Mesenchymal stem cell (in vitro differentiated cells and primary cell): ENCODE data around the gene EEF1AKMT1.

ENCODE experiments used
- DNase-seq: peaks from one replicate; pipeline ENCODE4 v3.0.0-alpha.2; 2013
- H2AFZ ChIP-seq: one replicate; pipeline ENCODE4 v1.6.1; 2013; ENCODE audit warnings: low read depth, mild to moderate bottlenecking, control low read depth, inconsistent platforms, low read length, moderate library complexity
- H2AK5ac ChIP-seq: 2 replicates; pipeline ENCODE4 v1.6.1; 2013; ENCODE audit warnings: low read length, moderate library complexity, mild to moderate bottlenecking, inconsistent platforms; ENCODE audit not compliant: severe bottlenecking
- H2BK120ac ChIP-seq: one replicate; pipeline ENCODE4 v1.6.1; 2013; ENCODE audit warnings: low read depth, mild to moderate bottlenecking, inconsistent platforms, low read length, moderate library complexity
- H2BK12ac ChIP-seq, 2 experiments: one replicate each; pipeline ENCODE4 v1.6.1; 2013; ENCODE audit warnings: inconsistent platforms in 2 of 2, low read length in 2 of 2, mild to moderate bottlenecking in 2 of 2, moderate library complexity in 2 of 2, control low read depth in 1 of 2
- H2BK15ac ChIP-seq: one replicate; pipeline ENCODE4 v1.6.1; 2013; ENCODE audit warnings: mild to moderate bottlenecking, low read depth, inconsistent platforms; ENCODE audit not compliant: poor library complexity, severe bottlenecking
- H2BK5ac ChIP-seq: 2 replicates; pipeline ENCODE4 v1.6.1; 2013; ENCODE audit warnings: low read depth, mild to moderate bottlenecking, low read length, control low read depth, inconsistent platforms; ENCODE audit not compliant: poor library complexity, severe bottlenecking
- H3K14ac ChIP-seq, 2 experiments: one replicate each; pipeline ENCODE4 v1.6.1; 2013; ENCODE audit warnings: inconsistent platforms in 2 of 2, low read length in 2 of 2, control low read depth in 1 of 2, mild to moderate bottlenecking in 1 of 2, moderate library complexity in 1 of 2
- H3K18ac ChIP-seq, 2 experiments: one replicate each; pipeline ENCODE4 v1.6.1; 2013; ENCODE audit warnings: inconsistent platforms in 2 of 2, low read length in 2 of 2, control low read depth in 1 of 2, low read depth in 1 of 2, mild to moderate bottlenecking in 1 of 2
- H3K23ac ChIP-seq, 2 experiments: one replicate each; pipeline ENCODE4 v1.6.1; 2013; ENCODE audit warnings: inconsistent platforms in 2 of 2, low read length in 2 of 2, mild to moderate bottlenecking in 2 of 2, moderate library complexity in 2 of 2, control low read depth in 1 of 2
- H3K27ac ChIP-seq: 2 replicates; pipeline ENCODE4 v1.5.1; 2013; ENCODE audit warnings: mild to moderate bottlenecking, moderate library complexity, low read length, control low read depth, inconsistent platforms; ENCODE audit not compliant: poor library complexity, severe bottlenecking
- H3K27me3 ChIP-seq, 2 experiments: 2 replicates each; pipeline versions ENCODE4 v1.6.1 to v1.7.0; 2013; ENCODE audit warnings: low read length in 2 of 2, mild to moderate bottlenecking in 2 of 2, moderate library complexity in 2 of 2, control low read depth in 1 of 2, inconsistent platforms in 1 of 2; ENCODE audit not compliant: control insufficient read depth in 1 of 2, insufficient read depth in 1 of 2
- H3K36me3 ChIP-seq, 2 experiments: 2 replicates each; pipeline versions ENCODE4 v1.6.1 to v1.7.0; 2013; ENCODE audit warnings: low read length in 2 of 2, control low read depth in 1 of 2, inconsistent platforms in 1 of 2, low read depth in 1 of 2, mild to moderate bottlenecking in 1 of 2; ENCODE audit not compliant: insufficient read depth in 2 of 2, control insufficient read depth in 1 of 2
- H3K4ac ChIP-seq, 2 experiments: one replicate each; pipeline ENCODE4 v1.6.1; 2013; ENCODE audit warnings: inconsistent platforms in 2 of 2, low read length in 2 of 2, mild to moderate bottlenecking in 2 of 2, moderate library complexity in 2 of 2, control low read depth in 1 of 2, low read depth in 1 of 2
- H3K4me1 ChIP-seq: 2 replicates; pipeline ENCODE4 v1.6.1; 2013; ENCODE audit warnings: low read depth, low read length, control low read depth; ENCODE audit not compliant: control insufficient read depth, insufficient read depth
- H3K4me2 ChIP-seq: 2 replicates; pipeline ENCODE4 v1.6.1; 2013; ENCODE audit warnings: low read length, mild to moderate bottlenecking, inconsistent platforms; ENCODE audit not compliant: poor library complexity, severe bottlenecking
- H3K4me3 ChIP-seq, 2 experiments: 2 replicates each; pipeline versions ENCODE4 v1.5.1 to v1.7.0; 2013; ENCODE audit warnings: low read length in 2 of 2, mild to moderate bottlenecking in 2 of 2, control low read depth in 1 of 2, low read depth in 1 of 2; ENCODE audit not compliant: insufficient read depth in 1 of 2
- H3K79me1 ChIP-seq: replicated peaks from 2 replicates; pipeline ENCODE4 v1.6.1; 2013; ENCODE audit warnings: mild to moderate bottlenecking, control low read depth, low read length, inconsistent platforms; ENCODE audit not compliant: poor library complexity, severe bottlenecking
- H3K9ac ChIP-seq: 2 replicates; pipeline ENCODE4 v1.7.0; 2013; ENCODE audit warnings: mild to moderate bottlenecking, low read length, moderate library complexity
- H3K9me3 ChIP-seq: 2 replicates; pipeline ENCODE4 v1.7.0; 2013; ENCODE audit warnings: mild to moderate bottlenecking, low read length; ENCODE audit not compliant: control insufficient read depth
- H4K8ac ChIP-seq: one replicate; pipeline ENCODE4 v1.6.1; 2013; ENCODE audit warnings: inconsistent platforms, mild to moderate bottlenecking, low read length, moderate library complexity
- H4K91ac ChIP-seq: one replicate; pipeline ENCODE4 v1.6.1; 2013; ENCODE audit warnings: mild to moderate bottlenecking, low read length, inconsistent platforms
- WGBS: methylation state at CpG from one replicate; pipeline ENCODE4 v1.1.7; 2013; ENCODE audit warnings: mixed read lengths; 5-methylcytosine and 5-hydroxymethylcytosine counted together

Gene EEF1AKMT1

GRCh38 chr13:20686863-20687579 is 86.7 kb downstream of the EEF1AKMT1 start:
- no peak overlapping the region for H2BK15ac ChIP-seq
- no peak overlapping the region for H3K9ac ChIP-seq

GRCh38 chr13:20686167-20686566 is 87.6 kb downstream of the EEF1AKMT1 start:
- Histone ChIP-seq H2BK5ac (no peak overlapping the region), H3K18ac (no peak overlapping the region), H3K4me3 (no peak overlapping the region), H2BK120ac (no peak overlapping the region), H3K4ac (no peak overlapping the region), H3K9ac (no peak overlapping the region), H2BK12ac (no peak overlapping the region), H3K23ac (no peak overlapping the region), H3K14ac (no peak overlapping the region), H3K4me2 (no peak overlapping the region), H4K8ac (no peak overlapping the region), H3K4me1 (no peaks in the 10 kb centered on the region), H3K9me3 (no peaks in the 10 kb centered on the region), H2BK15ac (no peak overlapping the region), H4K91ac (no peak overlapping the region), H3K79me1 (no peaks in the 10 kb centered on the region), H3K27ac (no peak overlapping the region), H2AK5ac (no peak overlapping the region), H3K36me3 (peaks cover 2% of the 10 kb centered on the region in 2 experiments), H2AFZ (no peak overlapping the region), H3K27me3 (peaks cover 0 to 8% of the 10 kb centered on the region in 2 experiments)
- WGBS, result no CpG with 5 or more reads among the region's 1 CpG
- no peak for DNase-seq

More at GRCh38 chr13:20686863-20687579, 86.7 kb downstream of the EEF1AKMT1 start:
- H4K91ac ChIP-seq, result no peak overlapping the region
- no peak overlapping the region for H2AFZ ChIP-seq
- H2BK12ac ChIP-seq, result no peak overlapping the region
- H3K4ac ChIP-seq, result no peak overlapping the region
- no peak overlapping the region for H4K8ac ChIP-seq
- H2BK120ac ChIP-seq, result no peak overlapping the region
- H3K4me3 ChIP-seq, result no peak overlapping the region
- no peak overlapping the region for H2BK5ac ChIP-seq
- H3K18ac ChIP-seq, result no peak overlapping the region
- H2AK5ac ChIP-seq, result no peak overlapping the region
- peaks cover 2 to 3% of the 10 kb centered on the region in 2 experiments for H3K36me3 ChIP-seq
- H3K9me3 ChIP-seq, result no peaks in the 10 kb centered on the region
- H3K79me1 ChIP-seq, result no peaks in the 10 kb centered on the region
- no peak overlapping the region for H3K27ac ChIP-seq
- DNase-seq, result no peak
- no peak overlapping the region for H3K14ac ChIP-seq
- no peak overlapping the region for H3K23ac ChIP-seq
- 80% methylated on average over 3 of the region's 4 CpGs for WGBS
- no peaks in the 10 kb centered on the region for H3K4me1 ChIP-seq
- H3K27me3 ChIP-seq, result peaks cover 0 to 8% of the 10 kb centered on the region in 2 experiments
- H3K4me2 ChIP-seq, result no peak overlapping the region

DNA sequence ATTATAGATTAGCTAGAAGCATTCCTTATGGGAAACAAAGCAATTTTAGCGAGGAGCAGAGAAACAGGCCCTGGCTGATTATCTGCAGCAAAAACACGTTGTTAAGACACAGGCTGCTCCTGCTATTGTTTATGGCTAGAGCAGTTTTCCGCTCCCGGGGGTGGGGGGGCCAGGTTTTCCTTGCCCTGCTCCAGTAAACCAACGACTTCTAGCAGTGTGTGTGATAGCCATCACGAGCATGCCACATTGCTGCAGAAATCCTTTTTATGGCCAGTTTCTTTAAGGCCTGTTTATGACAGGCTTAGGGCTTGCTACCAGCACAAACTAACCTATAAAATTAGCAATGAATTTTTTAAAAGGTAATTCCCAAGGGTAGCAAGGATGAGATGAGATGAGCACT is 88.7 kb downstream of the EEF1AKMT1 start:
- no peak overlapping the region for H4K8ac ChIP-seq
- H2AK5ac ChIP-seq, result no peak overlapping the region
- H3K9me3 ChIP-seq, result no peaks in the 10 kb centered on the region
- H3K79me1 ChIP-seq, result no peaks in the 10 kb centered on the region
- H2BK120ac ChIP-seq, result no peak overlapping the region
- no peak overlapping the region for H2AFZ ChIP-seq
- H3K18ac ChIP-seq, result no peak overlapping the region
- H2BK5ac ChIP-seq, result no peak overlapping the region
- no peak overlapping the region for H3K27ac ChIP-seq
- WGBS, result 27% methylated on average over 6 of the region's 6 CpGs
- H2BK12ac ChIP-seq, result no peak overlapping the region
- no peak overlapping the region for H3K4ac ChIP-seq
- H3K27me3 ChIP-seq, result peaks cover 0 to 12% of the 10 kb centered on the region in 2 experiments
- H2BK15ac ChIP-seq, result no peak overlapping the region
- DNase-seq, result no peak
- H3K4me3 ChIP-seq, result no peak overlapping the region
- no peaks in the 10 kb centered on the region for H3K4me1 ChIP-seq
- no peak overlapping the region for H3K9ac ChIP-seq
- no peak overlapping the region for H3K14ac ChIP-seq
- H3K4me2 ChIP-seq, result no peak overlapping the region
- no peak overlapping the region for H3K23ac ChIP-seq
- H3K36me3 ChIP-seq, result peaks cover 0 to 2% of the 10 kb centered on the region in 2 experiments
- no peak overlapping the region for H4K91ac ChIP-seq

GRCh38 chr13:20684546-20684945 is 89.2 kb downstream of the EEF1AKMT1 start:
- H3K4ac ChIP-seq, result no peak overlapping the region
- H3K18ac ChIP-seq, result no peak overlapping the region
- WGBS, result 88% methylated on average over 18 of the region's 18 CpGs
- H3K14ac ChIP-seq, result no peak overlapping the region
- no peak overlapping the region for H2BK5ac ChIP-seq
- H2AK5ac ChIP-seq, result no peak overlapping the region
- peaks cover 0 to 17% of the 10 kb centered on the region in 2 experiments for H3K27me3 ChIP-seq
- no peak overlapping the region for H2BK120ac ChIP-seq
- H3K36me3 ChIP-seq, result peaks cover 0 to 2% of the 10 kb centered on the region in 2 experiments
- no peaks in the 10 kb centered on the region for H3K4me1 ChIP-seq
- no peak for DNase-seq
- H3K27ac ChIP-seq, result no peak overlapping the region
- H3K79me1 ChIP-seq, result no peaks in the 10 kb centered on the region
- H2BK12ac ChIP-seq, result no peak overlapping the region
- H3K9ac ChIP-seq, result no peak overlapping the region
- H3K4me3 ChIP-seq, result no peak overlapping the region
- no peak overlapping the region for H4K91ac ChIP-seq
- H3K23ac ChIP-seq, result no peak overlapping the region
- H4K8ac ChIP-seq, result no peak overlapping the region
- no peaks in the 10 kb centered on the region for H3K9me3 ChIP-seq
- H3K4me2 ChIP-seq, result no peak overlapping the region
- H2BK15ac ChIP-seq, result no peak overlapping the region
- H2AFZ ChIP-seq, result no peak overlapping the region
